D341Med (cell line): ENCODE data around the gene ARV1.
"Not testable (repeated sequence)": the region's sequence is repeated elsewhere in the genome, so short reads cannot be mapped to it uniquely, and the experiment has no call there.

Experiments
- DNase-seq: peaks from one replicate; pipeline ENCODE4 v3.0.0; 2012; ENCODE audit warnings: low spot score

ARV1 gene

DNA sequence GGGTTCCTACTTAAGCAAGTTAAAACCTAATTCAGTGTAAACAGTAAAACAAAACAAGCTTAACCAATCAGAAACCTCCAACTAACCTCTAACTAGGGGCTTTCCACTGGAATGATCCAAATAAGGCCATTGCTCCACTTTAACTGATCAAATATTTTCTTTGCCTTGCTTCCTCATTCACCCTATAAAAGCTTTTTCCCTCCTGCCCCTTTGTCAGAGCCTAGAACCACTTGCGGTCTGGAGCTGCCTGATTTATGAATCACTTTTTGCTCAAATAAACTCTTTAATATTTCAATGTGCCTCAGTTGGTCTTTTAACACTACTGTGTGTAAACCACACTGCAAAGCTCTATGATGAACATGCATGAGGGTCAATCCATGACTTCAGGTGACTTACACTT lies 65.7 kb downstream of the ARV1 start:
- no peak for DNase-seq

DNA sequence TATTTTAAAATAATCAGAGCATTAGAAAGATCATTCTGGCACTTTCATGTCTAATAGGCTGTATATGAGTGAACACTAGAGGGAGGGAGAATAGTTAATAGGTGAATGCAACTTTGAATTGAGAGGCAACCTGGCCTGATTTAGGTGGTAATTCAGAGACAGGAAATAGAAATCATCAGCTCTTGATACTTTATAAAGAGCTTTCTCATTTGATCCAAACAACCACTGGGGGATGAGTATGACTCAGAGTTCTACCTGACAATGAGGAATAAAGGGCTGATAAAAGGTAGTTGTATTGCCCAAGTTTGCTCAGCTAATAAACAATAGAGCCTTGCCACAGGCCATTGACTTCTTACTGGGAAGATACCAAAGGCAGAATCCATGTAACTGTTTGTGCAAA lies 66.4 kb downstream of the ARV1 start:
- no peak for DNase-seq

DNA sequence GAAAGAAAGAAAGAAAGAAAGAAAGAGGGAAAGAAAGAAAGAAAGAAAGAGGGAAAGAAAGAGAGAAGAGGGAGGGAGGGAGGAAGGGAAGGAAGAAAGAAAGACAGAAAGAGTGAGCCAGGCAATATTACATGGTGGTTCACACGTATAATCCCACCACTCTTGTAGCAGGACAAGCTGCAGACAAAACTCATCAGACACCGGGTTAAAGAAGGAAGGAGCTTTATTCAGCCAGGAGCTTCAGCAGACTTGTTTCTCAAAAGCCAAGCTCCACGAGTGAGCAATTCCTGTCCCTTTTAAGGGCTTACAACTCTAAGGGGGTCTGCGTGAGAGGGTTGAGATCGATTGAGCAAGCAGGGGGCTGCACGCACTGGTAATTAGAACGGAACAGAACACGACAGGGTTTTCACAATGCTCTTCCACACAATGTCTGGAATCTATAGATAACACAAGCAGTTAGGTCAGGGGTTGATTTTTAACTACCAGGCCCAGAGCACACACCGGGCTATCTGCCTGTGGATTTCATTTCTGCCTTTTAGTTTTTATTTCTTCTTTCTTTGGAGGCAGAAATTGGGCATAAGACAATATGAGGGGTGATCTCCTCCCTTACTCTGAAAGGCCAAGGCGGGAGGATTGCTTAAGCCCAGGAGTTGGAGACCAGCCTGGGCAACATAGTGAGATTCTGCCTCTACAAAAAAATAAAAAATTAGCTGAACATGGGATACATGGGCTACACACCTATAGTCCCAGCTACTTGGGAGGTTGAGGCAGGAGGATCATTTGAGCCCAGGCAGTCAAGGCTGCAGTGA lies 67.2 kb downstream of the ARV1 start:
- not testable (repeated sequence) for DNase-seq

DNA sequence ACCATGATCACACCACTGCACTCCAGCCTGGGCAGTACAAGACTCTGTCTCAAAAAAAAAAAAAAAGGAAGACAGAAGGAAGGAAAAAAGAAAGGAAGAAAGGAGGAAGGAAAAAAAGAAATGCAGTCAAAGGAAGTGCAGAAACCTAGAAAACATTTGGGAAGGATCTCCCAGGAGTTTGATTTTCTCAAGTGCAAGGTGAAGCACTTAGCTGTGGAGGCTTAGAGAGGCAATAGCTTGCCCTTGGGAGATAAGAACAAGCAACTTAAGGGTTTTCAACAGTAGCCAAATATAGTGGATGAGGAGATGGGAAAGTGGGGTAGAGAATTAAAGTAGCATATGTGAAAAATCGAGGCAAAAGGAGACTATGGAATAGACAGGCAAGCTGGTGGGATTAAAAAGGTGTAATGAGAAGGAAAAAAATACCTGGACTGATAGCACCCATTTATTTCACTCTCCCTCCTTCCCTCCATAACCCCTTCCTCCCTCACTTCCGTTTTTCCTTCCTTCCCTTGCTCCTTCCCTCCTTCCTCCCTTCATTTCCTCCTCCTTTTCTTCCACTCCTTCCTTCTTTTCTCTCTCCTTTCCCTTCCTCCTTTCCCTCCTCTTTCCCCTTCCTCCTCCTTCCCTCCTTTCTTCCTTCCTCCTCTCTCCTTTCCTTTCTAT lies 68.0 kb downstream of the ARV1 start:
- no peak for DNase-seq

DNA sequence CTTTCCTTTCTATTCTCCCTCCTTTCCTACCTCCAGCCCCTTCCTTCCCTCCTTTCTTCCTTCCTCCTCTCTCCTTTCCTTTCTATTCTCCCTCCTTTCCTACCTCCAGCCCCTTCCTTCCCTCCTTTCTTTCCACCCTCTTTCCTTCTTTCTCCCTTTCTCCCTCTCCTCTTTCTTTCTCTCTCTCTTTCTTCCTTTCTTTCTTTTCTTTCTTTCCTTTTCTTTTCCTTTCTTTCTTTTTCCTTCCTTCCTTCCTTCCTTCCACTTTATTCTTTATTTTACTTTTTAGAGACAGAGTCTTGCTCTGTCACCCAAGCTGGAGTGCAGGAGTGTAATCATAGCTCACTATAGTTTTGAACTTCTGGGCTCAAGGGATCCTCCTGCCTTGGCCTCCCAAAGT lies 68.6 kb downstream of the ARV1 start:
- DNase-seq = not testable (repeated sequence)

DNA sequence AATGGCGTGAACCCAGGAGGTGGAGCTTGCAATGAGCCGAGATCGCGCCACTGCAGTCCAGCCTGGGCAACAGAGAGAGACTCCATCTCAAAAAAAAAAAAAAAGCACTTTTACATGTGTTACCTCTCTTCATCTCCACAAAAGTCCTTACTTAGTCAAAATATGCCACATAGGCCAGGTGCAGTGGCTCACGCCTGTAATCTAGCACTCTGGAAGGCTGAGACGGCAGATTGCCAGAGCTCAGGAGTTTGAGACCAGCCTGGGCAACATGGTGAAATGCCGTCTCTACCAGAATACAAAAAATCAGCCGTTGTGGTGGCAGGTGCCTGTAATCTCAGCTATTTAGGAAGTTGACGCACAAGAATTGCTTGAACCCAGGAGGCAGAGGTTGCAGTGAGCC lies 69.5 kb downstream of the ARV1 start:
- DNase-seq = not testable (repeated sequence)

DNA sequence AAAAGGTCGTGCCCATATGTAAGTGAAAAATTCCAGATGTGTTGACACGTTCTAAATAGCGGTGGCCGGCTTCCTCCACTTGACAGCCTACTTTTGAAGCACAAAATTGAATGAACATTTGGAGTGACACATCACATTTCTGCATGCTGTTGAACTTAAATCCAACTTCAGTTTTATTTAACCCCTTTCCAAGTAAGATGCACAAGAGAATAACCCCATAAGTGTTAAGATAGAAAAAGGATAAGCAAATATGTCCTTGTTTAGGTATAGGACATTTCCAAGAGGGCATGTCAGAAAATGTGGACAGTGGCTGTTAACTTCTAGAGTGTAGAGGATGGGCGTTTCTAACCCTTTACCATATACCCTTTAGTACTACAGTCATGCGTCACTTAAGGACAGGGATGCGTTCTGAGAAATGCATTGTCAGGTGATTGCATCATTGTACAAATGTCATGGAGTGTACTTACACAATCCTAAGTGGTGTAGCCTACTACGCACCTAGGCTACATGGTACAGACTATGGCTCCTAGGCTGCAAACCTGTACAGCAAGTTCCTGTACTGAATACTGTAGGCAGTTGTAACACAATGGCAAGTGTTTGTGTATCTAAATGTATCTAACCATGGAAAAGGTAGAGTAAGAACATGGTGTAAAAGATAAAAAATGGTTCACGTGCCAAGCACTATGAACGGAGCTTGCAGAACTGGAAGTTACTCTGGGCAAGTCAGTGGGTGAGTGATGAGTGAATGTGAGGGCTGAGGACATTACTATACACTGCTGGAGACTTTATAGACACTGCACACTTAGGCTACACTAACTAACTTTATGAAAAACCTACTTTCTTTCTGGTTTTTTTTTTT lies 70.5 kb downstream of the ARV1 start:
- no peak for DNase-seq
